Medulla oblongata (tissue), 1 donor: Measurements from ENCODE around the gene CCL8.

Experiments used
- DNase-seq: peaks from one replicate; pipeline ENCODE4 v3.0.0-alpha.2; 2015; ENCODE audit errors: extremely low spot score

The CCL8 gene

GRCh38 chr17:34367486-34368195, 48.4 kb downstream of the CCL8 start:
- no peak for DNase-seq

- DNase-seq: no peak
Measured at GRCh38 chr17:34368196-34368945, 49.1 kb downstream of the CCL8 start.

- no peak for DNase-seq
Measured at GRCh38 chr17:34368946-34369500, 49.8 kb downstream of the CCL8 start.

- no peak for DNase-seq
Measured at GRCh38 chr17:34369571-34369970, 50.3 kb downstream of the CCL8 start.

- no peak for DNase-seq
Measured at GRCh38 chr17:34370376-34370996, 51.3 kb downstream of the CCL8 start.

GRCh38 chr17:34370997-34371395, 51.8 kb downstream of the CCL8 start:
- no peak for DNase-seq
